K562 (cell line): ENCODE results near the gene PTAR1. TPM values are rescaled to one million over a fixed set of nuclear protein-coding genes. Genes with fewer than 3 reads are reported as not detected.

Source experiments
- ATAC-seq: fragments of 200-7000 bp; cut with Tn5 transposase; 3 replicates; pipeline ENCODE4 v1.9.1; 2020; ENCODE audit warnings: moderate library complexity
- BruUV-seq: library from RNA; stranded (reverse); fragments of 400-500 nt; replicated peaks from 2 replicates; lab custom pipeline; 2021; lab: Mats Ljungman, UMichigan
- CTCF ChIA-PET: fragments of 300-600 bp; formaldehyde crosslinking; extraction: SDS; loops from one replicate; lab custom pipeline; 2021; ENCODE audit warnings: low intra/inter-chr PET ratio; lab: Yijun Ruan, JAX
- POLR2A ChIA-PET: fragments of 300-600, 350-650 bp; sonication (Branson Sonifier 250); formaldehyde crosslinking; extraction: SDS; loops from one replicate; lab custom pipeline; 2021; ENCODE audit warnings: antibody characterized with exemption, inconsistent platforms; lab: Yijun Ruan, JAX
- DNase-seq, 4 experiments: peaks; one replicate each; pipeline versions ENCODE4 v3.0.0 to v3.0.0-alpha.2; 2011 to 2018; ENCODE audit warnings: low spot score in 3 of 4, mixed read lengths in 3 of 4; ENCODE audit errors: extremely low read depth in 1 of 4
- FAIRE-seq: peaks from 2 replicates; lab custom pipeline; 2011; peaks lifted over from hg19 to GRCh38; lab: Jason Lieb, UNC
- H2AFZ ChIP-seq: 2 replicates; pipeline ENCODE4 v1.6.0; 2011; ENCODE audit warnings: low read depth, low read length, control low read depth, inconsistent platforms
- H3K27ac ChIP-seq: fragments of 200-600 bp; 3 replicates; pipeline ENCODE4 v1.8.0; 2011; ENCODE audit warnings: low read depth, mild to moderate bottlenecking, control low read depth, inconsistent platforms, low read length, moderate library complexity, mixed read lengths; ENCODE audit errors: extremely low read depth
- H3K27me3 ChIP-seq, 2 experiments: fragments of 300-600 bp in 1 of 2; 2 replicates in 1 of 2; 3 replicates in 1 of 2; pipeline versions ENCODE4 v1.6.0 to v1.8.0; 2011; ENCODE audit warnings: inconsistent platforms in 2 of 2, low read length in 2 of 2, mild to moderate bottlenecking in 1 of 2, mixed read lengths in 1 of 2, moderate library complexity in 1 of 2; ENCODE audit not compliant: control insufficient read depth in 2 of 2, insufficient read depth in 2 of 2
- H3K36me3 ChIP-seq: fragments of 300-600 bp; 3 replicates; pipeline ENCODE4 v1.8.0; 2011; ENCODE audit warnings: mild to moderate bottlenecking, low read length, inconsistent platforms; ENCODE audit not compliant: control insufficient read depth, insufficient read depth
- H3K4me1 ChIP-seq, 2 experiments: fragments of 200-600 bp in 1 of 2; replicated peaks in 1 of 2; 2 replicates in 1 of 2; 3 replicates in 1 of 2; pipeline versions ENCODE4 v1.5.1 to v1.8.0; 2011; ENCODE audit warnings: inconsistent platforms in 2 of 2, low read length in 2 of 2, mild to moderate bottlenecking in 1 of 2, mixed read lengths in 1 of 2, moderate library complexity in 1 of 2; ENCODE audit not compliant: control insufficient read depth in 2 of 2, insufficient read depth in 2 of 2
- H3K4me2 ChIP-seq: 2 replicates; pipeline ENCODE4 v1.6.1; 2011; ENCODE audit warnings: low read length, control low read depth, inconsistent platforms, mixed read lengths; ENCODE audit not compliant: insufficient read depth
- H3K4me3 ChIP-seq: fragments of 200-600 bp; sonication (generic), shearing (Covaris generic); 2 replicates; pipeline ENCODE4 v1.5.1; 2016; ENCODE audit warnings: control low read depth, inconsistent platforms
- H3K79me2 ChIP-seq: fragments of 200-600 bp; 3 replicates; pipeline ENCODE4 v1.8.0; 2011; ENCODE audit warnings: low read length, inconsistent platforms; ENCODE audit not compliant: control insufficient read depth, insufficient read depth
- H3K9ac ChIP-seq, 2 experiments: 2 replicates each; pipeline versions ENCODE4 v1.6.0 to v1.6.1; 2011; ENCODE audit warnings: low read depth in 2 of 2, low read length in 2 of 2, control low read depth in 1 of 2, inconsistent platforms in 1 of 2, mild to moderate bottlenecking in 1 of 2, mixed read lengths in 1 of 2; ENCODE audit not compliant: insufficient read depth in 1 of 2
- H3K9me1 ChIP-seq: one replicate; pipeline ENCODE4 v1.6.0; 2011; ENCODE audit warnings: inconsistent platforms, mild to moderate bottlenecking, low read length, moderate library complexity; ENCODE audit not compliant: control insufficient read depth, insufficient read depth
- H3K9me3 ChIP-seq: replicated peaks from 2 replicates; pipeline ENCODE4 v1.5.1; 2011; ENCODE audit warnings: low read depth, low read length, inconsistent platforms; ENCODE audit not compliant: control insufficient read depth, insufficient read depth
- H4K20me1 ChIP-seq: replicated peaks from 2 replicates; pipeline ENCODE4 v1.6.1; 2011; ENCODE audit warnings: low read length, inconsistent platforms, mixed read lengths; ENCODE audit not compliant: control insufficient read depth, insufficient read depth
- ATF7 ChIP-seq: fragments of 450-650 bp; IDR thresholded peaks from 2 replicates; pipeline ENCODE4 v1.7.1; 2014; ENCODE audit warnings: mild to moderate bottlenecking, moderate library complexity
- EZH2 ChIP-seq: IDR thresholded peaks from 2 replicates; pipeline ENCODE4 v1.6.1; 2012; ENCODE audit warnings: low read depth, mild to moderate bottlenecking, inconsistent platforms, low read length, borderline replicate concordance
- TCF7L2 ChIP-seq: fragments of 150-350 bp; IDR thresholded peaks from 2 replicates; pipeline ENCODE4 v1.6.1; 2016; ENCODE audit warnings: low read depth, mild to moderate bottlenecking, low read length, moderate library complexity
- TRIM25 ChIP-seq: fragments of 450-650 bp; IDR thresholded peaks from 2 replicates; pipeline ENCODE4 v1.7.0; 2016; ENCODE audit warnings: borderline replicate concordance
- ZFP91 ChIP-seq: sonication (generic); formaldehyde crosslinking; IDR thresholded peaks from 2 replicates; pipeline ENCODE4 v1.8.0; 2022; ENCODE audit warnings: mild to moderate bottlenecking, missing genetic modification reagents
- ZNF23 ChIP-seq: fragments of 250-450 bp; sonication (Bioruptor Pico); IDR thresholded peaks from 2 replicates; pipeline ENCODE4 v1.4.0; 2020; ENCODE audit warnings: mild to moderate bottlenecking
- ZNF830 ChIP-seq: fragments of 250-450 bp; sonication (Bioruptor Pico); IDR thresholded peaks from 2 replicates; pipeline ENCODE4 v1.5.0; 2021; ENCODE audit warnings: mild to moderate bottlenecking
- WGBS: fragments of 100-300 bp; shearing (Covaris generic); methylation state at CpG from one replicate; pipeline ENCODE4 v1.1.6; 2016; ENCODE audit warnings: low coverage, mixed read lengths; ENCODE audit not compliant: insufficient coverage; ENCODE audit errors: missing lambda C conversion rate; 5-methylcytosine and 5-hydroxymethylcytosine counted together
- in situ Hi-C: fragments of 300-500 bp; cut with MboI; formaldehyde crosslinking; loops from 4 replicates; pipeline ENCODE4 v1.15.0; 2018; ENCODE audit warnings: inconsistent platforms, mixed read lengths
- intact Hi-C: fragments of 100-400 bp; cut with micrococcal nuclease; formaldehyde crosslinking; loops from 2 replicates; pipeline ENCODE4 v1.14.2; 2022
- polyA plus RNA-seq, 8 experiments: library from polyadenylated mRNA; depleted of rRNA in 4 of 8; stranded (reverse) in 5 of 8; unstranded in 3 of 8; fragments of >200 nt; fragmentation: Nextera tagmentation in 2 of 8; fragmentation: Illumina TruSeq in 1 of 8; extraction: Ambion mirVana in 2 of 8; extraction: Trizol in 1 of 8; gene quantifications; 2 replicates each; pipeline versions ENCODE4 v1.2.1 to v1.2.3, GENCODE V29; 2011 to 2014; ENCODE audit warnings: inconsistent platforms in 1 of 8, missing spikeins in 1 of 8
- total RNA-seq, 7 experiments: library from RNA; depleted of rRNA in 6 of 7; stranded (reverse); fragments of >200 nt in 6 of 7; fragmentation: Illumina TruSeq in 2 of 7; extraction: Trizol in 2 of 7; gene quantifications; 2 replicates each; pipeline versions ENCODE4 v1.2.1 to v1.2.3, GENCODE V29; 2011 to 2021; ENCODE audit warnings: low replicate concordance in 1 of 7
- TF ChIP-seq, protein P1 (sequence below): sonication (generic); formaldehyde crosslinking; IDR thresholded peaks from 2 replicates; pipeline ENCODE4 v1.8.1; 2023; ENCODE audit warnings: mild to moderate bottlenecking, missing genetic modification reagents
- TF ChIP-seq, protein P2 (sequence below): sonication (generic); formaldehyde crosslinking; IDR thresholded peaks from 2 replicates; pipeline ENCODE4 v1.5.0; 2020; ENCODE audit warnings: missing genetic modification reagents

The PTAR1 gene
- total and polyA plus RNA-seq, 9 of the 15 experiments (the other 6 are each of a cell fraction or from before 2014, with no cell fraction given) = 10.1 to 48.0 (median 28.0) TPM

GRCh38 chr9:69696802-69697201 is 63.0 kb downstream of the PTAR1 start:
- no TSS peak for BruUV-seq
- H3K4me2 ChIP-seq = no peak overlapping the region
- 5% methylated on average over 2 of the region's 2 CpGs for WGBS
- no peaks in the 10 kb centered on the region for H3K27me3 ChIP-seq
- H3K27ac ChIP-seq = no peak overlapping the region
- no peaks in the 10 kb centered on the region for H3K4me1 ChIP-seq
- H2AFZ ChIP-seq = no peak overlapping the region
- POLR2A ChIA-PET = no interaction called here
- H3K9ac ChIP-seq = no peak overlapping the region
- no peak for ATAC-seq
- intact Hi-C loops (no loop called here), in situ Hi-C loops (no loop called here)
- DNase-seq = no peak
- no peaks in the 10 kb centered on the region for H3K9me3 ChIP-seq
- H3K36me3 ChIP-seq = no peaks in the 10 kb centered on the region
- no peak for FAIRE-seq
- no peaks in the 10 kb centered on the region for H4K20me1 ChIP-seq
- TF ChIP-seq, protein P1, sequence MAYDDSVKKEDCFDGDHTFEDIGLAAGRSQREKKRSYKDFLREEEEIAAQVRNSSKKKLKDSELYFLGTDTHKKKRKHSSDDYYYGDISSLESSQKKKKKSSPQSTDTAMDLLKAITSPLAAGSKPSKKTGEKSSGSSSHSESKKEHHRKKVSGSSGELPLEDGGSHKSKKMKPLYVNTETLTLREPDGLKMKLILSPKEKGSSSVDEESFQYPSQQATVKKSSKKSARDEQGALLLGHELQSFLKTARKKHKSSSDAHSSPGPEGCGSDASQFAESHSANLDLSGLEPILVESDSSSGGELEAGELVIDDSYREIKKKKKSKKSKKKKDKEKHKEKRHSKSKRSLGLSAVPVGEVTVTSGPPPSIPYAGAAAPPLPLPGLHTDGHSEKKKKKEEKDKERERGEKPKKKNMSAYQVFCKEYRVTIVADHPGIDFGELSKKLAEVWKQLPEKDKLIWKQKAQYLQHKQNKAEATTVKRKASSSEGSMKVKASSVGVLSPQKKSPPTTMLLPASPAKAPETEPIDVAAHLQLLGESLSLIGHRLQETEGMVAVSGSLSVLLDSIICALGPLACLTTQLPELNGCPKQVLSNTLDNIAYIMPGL = no peak
- TF ChIP-seq TCF7L2 = no peak
- no peak for TF ChIP-seq ZNF23 (CRISPR knock-in tag)
- no peak for TF ChIP-seq ZNF830 (CRISPR knock-in tag)
- TF ChIP-seq ATF7 = no peak
- no peak for TF ChIP-seq TRIM25
- TF ChIP-seq ZFP91 (CRISPR knock-in tag) = no peak
- TF ChIP-seq EZH2 = no peak
- TF ChIP-seq, protein P2, sequence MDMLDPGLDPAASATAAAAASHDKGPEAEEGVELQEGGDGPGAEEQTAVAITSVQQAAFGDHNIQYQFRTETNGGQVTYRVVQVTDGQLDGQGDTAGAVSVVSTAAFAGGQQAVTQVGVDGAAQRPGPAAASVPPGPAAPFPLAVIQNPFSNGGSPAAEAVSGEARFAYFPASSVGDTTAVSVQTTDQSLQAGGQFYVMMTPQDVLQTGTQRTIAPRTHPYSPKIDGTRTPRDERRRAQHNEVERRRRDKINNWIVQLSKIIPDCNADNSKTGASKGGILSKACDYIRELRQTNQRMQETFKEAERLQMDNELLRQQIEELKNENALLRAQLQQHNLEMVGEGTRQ (CRISPR knock-in tag) = no peak
- CTCF ChIA-PET = no interaction called here
- no peak overlapping the region for H3K4me3 ChIP-seq
- H3K9me1 ChIP-seq = no peaks in the 10 kb centered on the region
- H3K79me2 ChIP-seq = no peaks in the 10 kb centered on the region
